Transverse colon (tissue), 4 donors: ENCODE measurements around the gene FCRL6. TPM values are rescaled to one million over a fixed set of nuclear protein-coding genes. Genes with fewer than 3 reads are reported as not detected.

ENCODE experiments used
- DNase-seq: peaks from one replicate; pipeline ENCODE4 v3.0.0-alpha.2; 2019
- H3K27ac ChIP-seq, 4 donors: fragments of 200-600 bp; sonication (generic); 2 replicates each; pipeline ENCODE4 v1.5.1; 2016 to 2018; ENCODE audit warnings: inconsistent platforms in 4 of 4
- H3K27me3 ChIP-seq: fragments of 200-600 bp; sonication (generic); 2 replicates; pipeline ENCODE4 v1.5.1; 2017; ENCODE audit warnings: inconsistent platforms
- H3K36me3 ChIP-seq, 4 donors: fragments of 200-600 bp; sonication (generic); 2 replicates each; pipeline ENCODE4 v1.5.1; 2017 to 2019; ENCODE audit warnings: inconsistent platforms in 4 of 4
- H3K4me1 ChIP-seq, 4 donors: fragments of 200-600 bp; sonication (generic); 2 replicates each; pipeline ENCODE4 v1.5.1; 2017 to 2020; ENCODE audit warnings: inconsistent platforms in 4 of 4
- H3K4me3 ChIP-seq, 4 donors: fragments of 200-600 bp; sonication (generic); 1 replicate in 1 of 4; 2 replicates in 3 of 4; pipeline versions ENCODE4 v1.5.1 to v1.6.1; 2017 to 2019; ENCODE audit warnings: inconsistent platforms in 4 of 4
- H3K9me3 ChIP-seq, 2 donors: fragments of 200-600 bp; sonication (generic); 2 replicates each; pipeline ENCODE4 v1.5.1; 2017 to 2019; ENCODE audit warnings: inconsistent platforms in 2 of 2
- EP300 ChIP-seq: sonication (generic); formaldehyde crosslinking; IDR thresholded peaks from one replicate; pipeline ENCODE4 v1.6.1; 2017; ENCODE audit warnings: antibody characterized with exemption, low read depth
- POLR2A ChIP-seq: fragments of 450-650 bp; IDR thresholded peaks from one replicate; pipeline ENCODE4 v1.6.1; 2016; ENCODE audit warnings: antibody characterized with exemption, mild to moderate bottlenecking, moderate library complexity
- POLR2AphosphoS5 ChIP-seq, 3 donors: sonication (generic); formaldehyde crosslinking; IDR thresholded peaks; one replicate each; pipeline ENCODE4 v1.6.1; 2016; ENCODE audit warnings: antibody characterized with exemption in 3 of 3
- WGBS, 2 donors: methylation state at CpG; one replicate each; pipeline ENCODE4 v1.1.5; 2018; ENCODE audit warnings: low coverage in 1 of 2; 5-methylcytosine and 5-hydroxymethylcytosine counted together
- in situ Hi-C, 4 donors: fragments of 200-750 bp; cut with MboI; loops; one replicate each; pipeline versions ENCODE4 v1.15.0 to v1.15.1; 2017; ENCODE audit warnings: low sequenced_read_pairs in 3 of 4, low pct_ligation_motif_present in 1 of 4, low pct_unique_long_range_greater_than_20kb in 1 of 4
- intact Hi-C: fragments of 100-400 bp; cut with DNase I; formaldehyde crosslinking; loops from one replicate; pipeline ENCODE4 v1.15.1; 2023; ENCODE audit warnings: low total_unique reads
- total RNA-seq, 4 donors: library from RNA; depleted of rRNA; stranded (reverse); fragments of >200 nt; gene quantifications; one replicate each; pipeline ENCODE4 v1.1.0, GENCODE V29; 2016
- TF ChIP-seq, protein P1 (sequence below), 5 experiments: fragments of 200-600 bp in 3 of 5; fragments of 450-650 bp in 2 of 5; sonication (generic) in 3 of 5; IDR thresholded peaks; 1 replicate in 2 of 5; 2 replicates in 3 of 5; pipeline ENCODE4 v1.5.1; 2016 to 2017; ENCODE audit warnings: antibody characterized with exemption in 5 of 5, inconsistent platforms in 3 of 5, mild to moderate bottlenecking in 2 of 5, moderate library complexity in 1 of 5

FCRL6 gene
- total RNA-seq, 4 donors from 2014 or later, result 0.55 to 1.4 TPM; not detected in 2

DNA sequence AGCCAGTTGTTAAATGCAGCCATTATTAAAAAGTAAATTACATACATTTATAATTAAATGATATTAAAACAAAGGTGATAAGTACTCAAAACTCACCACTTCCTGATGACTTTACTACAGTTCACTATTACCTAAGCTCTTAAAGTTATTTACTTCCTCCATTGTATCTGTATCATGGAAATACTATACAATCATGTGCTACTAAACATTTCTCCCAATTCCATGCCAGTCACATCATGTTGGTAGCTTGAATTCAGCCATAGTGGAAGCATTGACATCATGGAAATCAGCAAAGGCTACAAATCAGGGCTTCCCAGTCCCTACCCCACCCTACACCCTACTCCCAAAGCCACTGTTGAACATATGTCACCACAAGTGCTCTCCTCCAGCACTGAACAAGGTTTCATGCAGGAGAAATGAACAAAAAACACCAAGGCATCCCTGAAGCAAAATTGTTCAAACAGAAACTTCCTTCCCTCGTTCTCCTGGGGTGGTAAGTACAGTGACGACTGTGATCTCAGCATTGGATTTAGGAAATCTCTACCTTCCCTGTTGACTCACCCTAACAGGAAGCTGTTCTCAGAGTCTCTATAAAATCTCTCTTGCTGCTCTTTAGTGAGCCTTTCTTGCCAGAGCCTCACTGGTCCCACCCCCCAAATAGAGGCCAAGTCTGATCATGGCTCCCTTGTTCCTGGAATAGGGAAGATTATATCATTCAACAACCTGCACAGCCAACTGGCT, 47.6 kb downstream of the FCRL6 start:
- TF ChIP-seq, protein P1, sequence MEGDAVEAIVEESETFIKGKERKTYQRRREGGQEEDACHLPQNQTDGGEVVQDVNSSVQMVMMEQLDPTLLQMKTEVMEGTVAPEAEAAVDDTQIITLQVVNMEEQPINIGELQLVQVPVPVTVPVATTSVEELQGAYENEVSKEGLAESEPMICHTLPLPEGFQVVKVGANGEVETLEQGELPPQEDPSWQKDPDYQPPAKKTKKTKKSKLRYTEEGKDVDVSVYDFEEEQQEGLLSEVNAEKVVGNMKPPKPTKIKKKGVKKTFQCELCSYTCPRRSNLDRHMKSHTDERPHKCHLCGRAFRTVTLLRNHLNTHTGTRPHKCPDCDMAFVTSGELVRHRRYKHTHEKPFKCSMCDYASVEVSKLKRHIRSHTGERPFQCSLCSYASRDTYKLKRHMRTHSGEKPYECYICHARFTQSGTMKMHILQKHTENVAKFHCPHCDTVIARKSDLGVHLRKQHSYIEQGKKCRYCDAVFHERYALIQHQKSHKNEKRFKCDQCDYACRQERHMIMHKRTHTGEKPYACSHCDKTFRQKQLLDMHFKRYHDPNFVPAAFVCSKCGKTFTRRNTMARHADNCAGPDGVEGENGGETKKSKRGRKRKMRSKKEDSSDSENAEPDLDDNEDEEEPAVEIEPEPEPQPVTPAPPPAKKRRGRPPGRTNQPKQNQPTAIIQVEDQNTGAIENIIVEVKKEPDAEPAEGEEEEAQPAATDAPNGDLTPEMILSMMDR (IDR thresholded peaks at IDR 0.05), result no peak
- TF ChIP-seq EP300, result no peak
- TF ChIP-seq POLR2A, result no peak
- no peak for TF ChIP-seq POLR2AphosphoS5 (IDR thresholded peaks at IDR 0.05)
- Histone ChIP-seq H3K4me3 (no peak overlapping the region), H3K27me3 (no peaks in the 10 kb centered on the region), H3K4me1 (peaks cover 3 to 14% (median 11%) of the 10 kb centered on the region in 4 donors), H3K27ac (no peak overlapping the region), H3K36me3 (no peaks in the 10 kb centered on the region), H3K9me3 (no peaks in the 10 kb centered on the region)
- DNase-seq, result no peak
- in situ Hi-C loops, result no loop called here
- intact Hi-C loops, result no loop called here
- 50 to 51% methylated on average over 2 of the region's 2 CpGs for WGBS, 2 donors

DNA sequence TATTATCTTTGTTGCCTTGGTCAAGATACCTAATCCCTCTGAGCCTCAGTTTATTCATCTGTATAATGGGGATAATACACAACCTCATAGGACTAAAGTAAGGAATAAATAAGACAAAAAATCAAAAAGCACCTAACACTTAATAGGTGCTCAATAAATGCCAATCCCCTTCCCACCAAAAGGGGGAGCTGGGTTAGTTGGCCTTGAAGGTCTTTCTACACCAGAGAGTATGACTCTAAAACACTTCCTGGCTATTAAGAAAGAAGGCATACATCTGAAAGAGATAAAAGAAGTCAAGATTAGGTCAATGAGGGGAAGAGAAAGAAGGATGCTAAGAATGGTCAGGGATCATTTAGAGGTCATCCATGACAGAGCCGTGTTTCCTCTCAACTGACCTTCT, 49.2 kb downstream of the FCRL6 start:
- intact Hi-C loops, result no loop called here

DNA sequence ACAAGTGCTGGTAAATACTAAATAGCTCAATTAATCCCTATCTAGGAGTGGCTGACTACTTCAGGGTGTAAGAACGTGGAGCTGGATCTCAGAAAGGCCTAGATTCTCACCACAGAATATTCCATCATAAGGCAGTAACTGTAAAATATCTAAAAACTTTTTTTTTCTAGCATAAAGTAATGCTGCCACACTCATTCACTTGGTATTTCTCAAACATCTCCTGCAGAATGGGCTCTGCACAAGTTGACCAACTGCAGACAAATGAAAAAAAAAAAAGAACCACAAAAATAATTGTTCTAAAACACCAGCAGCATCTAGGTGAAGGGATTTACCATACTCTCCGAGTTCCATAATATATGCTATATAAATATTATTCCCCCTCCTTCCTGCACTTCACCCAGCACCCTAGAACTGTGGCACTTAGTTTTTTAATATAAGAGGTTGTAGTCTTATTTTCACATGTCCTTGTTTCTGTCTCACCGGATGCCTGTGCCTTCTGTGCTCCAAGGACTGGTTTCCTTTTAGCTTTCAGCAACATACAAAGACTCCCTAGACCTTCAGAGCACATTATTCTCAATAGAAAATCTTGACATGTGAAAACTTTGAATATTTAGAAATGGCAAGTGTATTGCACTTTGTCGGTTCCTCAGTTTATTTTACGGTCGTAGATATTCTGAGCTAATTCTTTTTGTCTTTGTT, 51.4 kb downstream of the FCRL6 start:
- DNase-seq, result no peak
- Histone ChIP-seq H3K27ac (peak overlapping the region; percentile 94 to 98 (median 97)), H3K4me3 (peak overlapping the region in 3 of 4 donors; percentile 62 to 72 (median 64)), H3K4me1 (peaks cover 3 to 21% (median 18%) of the 10 kb centered on the region in 4 donors), H3K36me3 (no peaks in the 10 kb centered on the region), H3K9me3 (no peaks in the 10 kb centered on the region), H3K27me3 (no peaks in the 10 kb centered on the region)
- TF ChIP-seq, protein P1 (IDR thresholded peaks at IDR 0.05), result no peak
- intact Hi-C loops (no loop called here), in situ Hi-C loops (no loop called here)
- WGBS, 2 donors, result 34 to 36% methylated on average over 6 of the region's 6 CpGs

More for the DNA sequence above, 49.2 kb downstream of the FCRL6 start:
- no peak overlapping the region for H3K27ac ChIP-seq
- 77 to 100% methylated on average over 1 of the region's 1 CpG for WGBS, 2 donors
- in situ Hi-C loops, result no loop called here
- no peaks in the 10 kb centered on the region for H3K36me3 ChIP-seq
- H3K27me3 ChIP-seq, result no peaks in the 10 kb centered on the region
- no peak overlapping the region for H3K4me3 ChIP-seq
- no peak for TF ChIP-seq POLR2AphosphoS5 (IDR thresholded peaks at IDR 0.05)
- TF ChIP-seq POLR2A, result no peak
- no peak for TF ChIP-seq EP300
- TF ChIP-seq, protein P1 (IDR thresholded peaks at IDR 0.05), result no peak
- no peak for DNase-seq
- no peaks in the 10 kb centered on the region for H3K9me3 ChIP-seq
- H3K4me1 ChIP-seq, result peaks cover 3 to 21% (median 18%) of the 10 kb centered on the region in 4 donors

DNA sequence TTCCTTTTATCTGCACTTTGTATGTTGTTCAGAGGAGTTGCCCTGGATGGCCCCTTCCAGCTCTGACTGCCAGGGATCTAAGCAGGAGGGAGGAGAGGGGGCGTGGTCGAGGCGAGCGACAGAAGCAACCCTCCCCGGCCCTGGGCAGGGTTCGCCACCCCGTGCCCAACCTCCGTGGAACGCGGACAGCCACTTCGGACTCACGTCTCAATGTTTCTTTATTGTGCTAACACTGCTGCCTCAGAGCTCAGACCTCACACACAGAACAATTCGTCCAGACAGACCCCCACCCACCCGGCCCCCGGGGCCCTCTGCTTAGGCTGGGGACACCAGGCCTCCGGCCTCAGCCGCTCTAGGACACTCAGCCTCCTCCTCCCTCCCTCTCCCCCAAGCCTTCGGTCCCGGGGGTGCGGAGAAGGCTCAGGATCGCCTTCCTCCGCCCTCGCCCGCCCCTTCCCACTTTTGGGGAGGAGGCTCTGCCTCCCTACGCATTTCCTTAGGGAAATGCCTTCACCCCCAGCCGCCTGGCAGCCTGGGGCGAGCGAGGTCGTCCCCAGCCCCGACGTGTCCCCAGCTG, 52.0 kb downstream of the FCRL6 start:
- in situ Hi-C loops, result no loop called here
- peak overlapping the region; percentile 40 to 72 (median 63) for H3K4me3 ChIP-seq

More for the DNA sequence above, 52.0 kb downstream of the FCRL6 start:
- intact Hi-C loops, result no loop called here
- H3K27me3 ChIP-seq, result no peaks in the 10 kb centered on the region
- no peaks in the 10 kb centered on the region for H3K9me3 ChIP-seq
- peak overlapping the region; percentile 94 to 98 (median 97) for H3K27ac ChIP-seq
- TF ChIP-seq POLR2AphosphoS5 (IDR thresholded peaks at IDR 0.05), result peak; percentile 16 to 81 (median 27)
- TF ChIP-seq POLR2A, result no peak
- H3K4me1 ChIP-seq, result peaks cover 3 to 21% (median 18%) of the 10 kb centered on the region in 4 donors
- DNase-seq, result peak; percentile 88
- WGBS, 2 donors, result 2% methylated on average over 27 of the region's 31 CpGs; no CpG with 5 or more reads in 1 of the 2 donors
- no peaks in the 10 kb centered on the region for H3K36me3 ChIP-seq
